Tibial nerve (tissue), 4 donors: ENCODE data around the gene NYNRIN.

ENCODE experiments used
- EP300 ChIP-seq, 2 donors: sonication (generic); formaldehyde crosslinking; IDR thresholded peaks; one replicate each; pipeline ENCODE4 v1.6.1; 2017; ENCODE audit warnings: antibody characterized with exemption in 2 of 2, mild to moderate bottlenecking in 1 of 2
- POLR2A ChIP-seq, 2 donors: fragments of 450-650 bp; IDR thresholded peaks; one replicate each; pipeline ENCODE4 v1.6.1; 2017; ENCODE audit warnings: antibody characterized with exemption in 2 of 2, mild to moderate bottlenecking in 2 of 2, moderate library complexity in 2 of 2
- TF ChIP-seq, protein P1 (sequence below), 5 experiments: fragments of 200-600 bp in 3 of 5; fragments of 450-650 bp in 2 of 5; sonication (generic) in 3 of 5; IDR thresholded peaks; one replicate each; pipeline ENCODE4 v1.5.1; 2016 to 2019; ENCODE audit warnings: antibody characterized with exemption in 5 of 5, mild to moderate bottlenecking in 3 of 5, moderate library complexity in 2 of 5

DNA sequence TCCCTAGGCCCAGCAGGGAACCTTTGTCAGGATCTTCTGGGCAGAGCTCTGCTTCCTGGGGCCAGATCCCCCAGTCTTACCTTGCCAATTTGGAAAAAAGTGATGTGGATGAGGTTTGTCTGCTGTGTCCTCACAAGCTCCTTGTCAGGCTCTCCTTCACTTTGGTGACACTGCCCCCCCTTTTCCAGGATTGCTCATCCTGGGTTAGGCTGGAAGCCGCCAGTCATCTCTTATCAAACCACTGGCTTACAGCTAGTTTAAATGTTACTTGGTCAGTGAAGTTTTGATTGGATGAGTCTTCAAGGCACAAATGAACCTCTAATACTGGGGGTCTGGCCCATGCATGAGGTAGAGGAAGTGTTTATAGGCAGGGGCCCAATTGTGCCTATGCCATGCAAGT, 15.3 kb downstream of the NYNRIN start:
- TF ChIP-seq, protein P1, sequence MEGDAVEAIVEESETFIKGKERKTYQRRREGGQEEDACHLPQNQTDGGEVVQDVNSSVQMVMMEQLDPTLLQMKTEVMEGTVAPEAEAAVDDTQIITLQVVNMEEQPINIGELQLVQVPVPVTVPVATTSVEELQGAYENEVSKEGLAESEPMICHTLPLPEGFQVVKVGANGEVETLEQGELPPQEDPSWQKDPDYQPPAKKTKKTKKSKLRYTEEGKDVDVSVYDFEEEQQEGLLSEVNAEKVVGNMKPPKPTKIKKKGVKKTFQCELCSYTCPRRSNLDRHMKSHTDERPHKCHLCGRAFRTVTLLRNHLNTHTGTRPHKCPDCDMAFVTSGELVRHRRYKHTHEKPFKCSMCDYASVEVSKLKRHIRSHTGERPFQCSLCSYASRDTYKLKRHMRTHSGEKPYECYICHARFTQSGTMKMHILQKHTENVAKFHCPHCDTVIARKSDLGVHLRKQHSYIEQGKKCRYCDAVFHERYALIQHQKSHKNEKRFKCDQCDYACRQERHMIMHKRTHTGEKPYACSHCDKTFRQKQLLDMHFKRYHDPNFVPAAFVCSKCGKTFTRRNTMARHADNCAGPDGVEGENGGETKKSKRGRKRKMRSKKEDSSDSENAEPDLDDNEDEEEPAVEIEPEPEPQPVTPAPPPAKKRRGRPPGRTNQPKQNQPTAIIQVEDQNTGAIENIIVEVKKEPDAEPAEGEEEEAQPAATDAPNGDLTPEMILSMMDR (IDR thresholded peaks at IDR 0.05) = no peak
- TF ChIP-seq POLR2A (IDR thresholded peaks at IDR 0.05) (no peak), EP300 (IDR thresholded peaks at IDR 0.05) (no peak)
